Measurements from ENCODE around the gene CFAP107.

DNA sequence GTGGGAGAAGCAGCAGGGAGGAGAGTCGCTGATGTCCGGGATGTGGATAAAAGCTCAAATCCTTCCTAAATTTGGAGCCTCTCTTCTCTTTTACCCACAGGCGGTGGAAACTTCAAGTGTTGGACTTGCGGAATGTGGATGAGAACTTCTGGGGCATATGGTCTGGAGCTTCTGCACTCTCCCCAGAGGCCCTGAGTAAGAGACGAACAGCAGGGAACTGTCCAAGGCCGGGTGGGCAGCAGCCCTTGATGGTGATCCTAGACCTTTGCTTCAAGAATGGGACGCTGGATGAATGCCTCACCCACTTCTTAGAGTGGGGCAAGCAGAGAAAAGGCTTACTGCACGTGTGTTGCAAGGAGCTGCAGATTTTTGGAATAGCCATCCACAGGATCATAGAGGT is 29.4 kb downstream of the CFAP107 start:
- TF ChIP-seq, protein P1, sequence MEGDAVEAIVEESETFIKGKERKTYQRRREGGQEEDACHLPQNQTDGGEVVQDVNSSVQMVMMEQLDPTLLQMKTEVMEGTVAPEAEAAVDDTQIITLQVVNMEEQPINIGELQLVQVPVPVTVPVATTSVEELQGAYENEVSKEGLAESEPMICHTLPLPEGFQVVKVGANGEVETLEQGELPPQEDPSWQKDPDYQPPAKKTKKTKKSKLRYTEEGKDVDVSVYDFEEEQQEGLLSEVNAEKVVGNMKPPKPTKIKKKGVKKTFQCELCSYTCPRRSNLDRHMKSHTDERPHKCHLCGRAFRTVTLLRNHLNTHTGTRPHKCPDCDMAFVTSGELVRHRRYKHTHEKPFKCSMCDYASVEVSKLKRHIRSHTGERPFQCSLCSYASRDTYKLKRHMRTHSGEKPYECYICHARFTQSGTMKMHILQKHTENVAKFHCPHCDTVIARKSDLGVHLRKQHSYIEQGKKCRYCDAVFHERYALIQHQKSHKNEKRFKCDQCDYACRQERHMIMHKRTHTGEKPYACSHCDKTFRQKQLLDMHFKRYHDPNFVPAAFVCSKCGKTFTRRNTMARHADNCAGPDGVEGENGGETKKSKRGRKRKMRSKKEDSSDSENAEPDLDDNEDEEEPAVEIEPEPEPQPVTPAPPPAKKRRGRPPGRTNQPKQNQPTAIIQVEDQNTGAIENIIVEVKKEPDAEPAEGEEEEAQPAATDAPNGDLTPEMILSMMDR (IDR thresholded peaks at IDR 0.05), result no peak
- no peak for TF ChIP-seq POLR2A (IDR thresholded peaks at IDR 0.05)
- TF ChIP-seq EP300 (IDR thresholded peaks at IDR 0.05), result no peak
- TF ChIP-seq POLR2AphosphoS5 (IDR thresholded peaks at IDR 0.05), result no peak
